Measurements from ENCODE around the gene RBMS1. TPM values are rescaled to one million over a fixed set of nuclear protein-coding genes. Genes with fewer than 3 reads are reported as not detected.
A peak's percentile ranks its signal among the peaks of the same experiment; 100 is the strongest.

RBMS1 gene
- total RNA-seq, 1 donor from 2014 or later = 148 TPM

DNA sequence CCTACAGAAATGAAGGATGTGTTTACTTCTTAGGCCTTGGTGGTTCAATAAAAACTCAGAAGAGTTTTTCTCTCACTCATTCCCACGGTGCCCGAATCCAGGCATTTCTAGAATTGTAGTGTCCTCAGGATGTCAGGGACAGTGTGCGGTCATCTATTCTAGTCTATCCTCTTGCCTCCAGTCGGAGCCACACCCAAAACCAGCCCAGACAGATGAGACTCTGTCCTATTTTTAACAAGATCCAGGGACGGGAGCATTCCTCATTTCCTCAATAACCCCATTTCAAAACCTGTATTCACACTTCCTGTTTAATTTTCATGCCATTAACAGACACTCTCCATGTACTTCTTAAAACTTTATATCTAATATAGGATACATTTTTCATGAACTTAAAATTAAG is 11.6 kb upstream of the RBMS1 start:
- Histone ChIP-seq H3K36me3 (ENCODE audit: insufficient read depth, low read length) (no peaks in the 10 kb centered on the region), H4K20me1 (ENCODE audit: insufficient read depth, low read length) (no peaks in the 10 kb centered on the region), H3K27me3 (ENCODE audit: insufficient read depth, low read length) (no peaks in the 10 kb centered on the region), H3K27ac (ENCODE audit: low read depth, low read length) (no peak overlapping the region), H3K4me2 (ENCODE audit: low read length) (no peak overlapping the region), H3K4me1 (ENCODE audit: insufficient read depth, low read length) (no peaks in the 10 kb centered on the region), H2AFZ (ENCODE audit: low read depth, low read length) (peak overlapping the region; percentile 50), H3K4me3 (ENCODE audit: insufficient read depth, low read depth, low read length) (no peak overlapping the region), H3K9me3 (ENCODE audit: insufficient read depth, low read depth, low read length) (no peaks in the 10 kb centered on the region), H3K79me2 (ENCODE audit: insufficient read depth, low read length) (no peaks in the 10 kb centered on the region), H3K9ac (ENCODE audit: low read length) (no peak overlapping the region)
- peaks cover 4% of the 10 kb centered on the region for H3K4me1 Mint-ChIP-seq (ENCODE audit: low read depth, unreplicated experiment)
- H3K4me3 Mint-ChIP-seq (ENCODE audit: unreplicated experiment) = no peak overlapping the region
- H3K27me3 Mint-ChIP-seq (ENCODE audit: low read depth, unreplicated experiment) = no peaks in the 10 kb centered on the region
- no peak for DNase-seq (ENCODE audit: low read depth)
- peaks cover 2% of the 10 kb centered on the region for H3K9me3 Mint-ChIP-seq (ENCODE audit: unreplicated experiment)
- peak overlapping the region; percentile 50 for H3K27ac Mint-ChIP-seq (ENCODE audit: unreplicated experiment)
- FAIRE-seq = peak; percentile 23
- H3K36me3 Mint-ChIP-seq (ENCODE audit: low read depth, unreplicated experiment) = no peaks in the 10 kb centered on the region
- TF ChIP-seq EZH2 (IDR thresholded peaks at IDR 0.05; ENCODE audit: insufficient read depth, low read length) = no peak
- TF ChIP-seq, protein P1, sequence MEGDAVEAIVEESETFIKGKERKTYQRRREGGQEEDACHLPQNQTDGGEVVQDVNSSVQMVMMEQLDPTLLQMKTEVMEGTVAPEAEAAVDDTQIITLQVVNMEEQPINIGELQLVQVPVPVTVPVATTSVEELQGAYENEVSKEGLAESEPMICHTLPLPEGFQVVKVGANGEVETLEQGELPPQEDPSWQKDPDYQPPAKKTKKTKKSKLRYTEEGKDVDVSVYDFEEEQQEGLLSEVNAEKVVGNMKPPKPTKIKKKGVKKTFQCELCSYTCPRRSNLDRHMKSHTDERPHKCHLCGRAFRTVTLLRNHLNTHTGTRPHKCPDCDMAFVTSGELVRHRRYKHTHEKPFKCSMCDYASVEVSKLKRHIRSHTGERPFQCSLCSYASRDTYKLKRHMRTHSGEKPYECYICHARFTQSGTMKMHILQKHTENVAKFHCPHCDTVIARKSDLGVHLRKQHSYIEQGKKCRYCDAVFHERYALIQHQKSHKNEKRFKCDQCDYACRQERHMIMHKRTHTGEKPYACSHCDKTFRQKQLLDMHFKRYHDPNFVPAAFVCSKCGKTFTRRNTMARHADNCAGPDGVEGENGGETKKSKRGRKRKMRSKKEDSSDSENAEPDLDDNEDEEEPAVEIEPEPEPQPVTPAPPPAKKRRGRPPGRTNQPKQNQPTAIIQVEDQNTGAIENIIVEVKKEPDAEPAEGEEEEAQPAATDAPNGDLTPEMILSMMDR (IDR thresholded peaks at IDR 0.05; ENCODE audit: insufficient read depth, low read depth, low read length) = no peak

DNA sequence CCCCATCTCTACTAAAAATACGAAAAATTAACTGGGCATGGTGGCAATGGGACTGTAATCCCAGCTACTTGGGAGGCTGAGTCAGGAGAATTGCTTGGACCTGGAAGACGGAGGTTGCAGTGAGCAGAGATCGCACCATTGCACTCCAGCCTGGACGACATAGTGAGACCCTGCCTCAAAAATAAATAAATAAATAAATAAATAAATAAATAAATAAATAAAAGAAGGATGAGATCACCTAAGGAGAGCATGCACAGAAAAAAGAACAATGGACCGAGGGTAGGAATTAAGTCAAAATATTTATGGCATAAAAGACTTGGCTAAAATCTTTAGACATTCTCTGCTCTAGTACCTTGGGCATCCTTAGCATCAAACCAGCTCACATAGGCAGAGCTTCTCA is 8.9 kb upstream of the RBMS1 start:
- Mint-ChIP-seq H3K4me3 (ENCODE audit: unreplicated experiment) (no peak overlapping the region), H3K27ac (ENCODE audit: unreplicated experiment) (no peak overlapping the region), H3K27me3 (ENCODE audit: low read depth, unreplicated experiment) (peaks cover 2% of the 10 kb centered on the region), H3K4me1 (ENCODE audit: low read depth, unreplicated experiment) (peaks cover 4% of the 10 kb centered on the region), H3K36me3 (ENCODE audit: low read depth, unreplicated experiment) (no peaks in the 10 kb centered on the region), H3K9me3 (ENCODE audit: unreplicated experiment) (peaks cover 2% of the 10 kb centered on the region)
- Histone ChIP-seq H3K4me1 (ENCODE audit: insufficient read depth, low read length) (no peaks in the 10 kb centered on the region), H3K4me3 (ENCODE audit: insufficient read depth, low read depth, low read length) (no peak overlapping the region), H3K79me2 (ENCODE audit: insufficient read depth, low read length) (no peaks in the 10 kb centered on the region), H3K27me3 (ENCODE audit: insufficient read depth, low read length) (no peaks in the 10 kb centered on the region), H3K9ac (ENCODE audit: low read length) (no peak overlapping the region), H4K20me1 (ENCODE audit: insufficient read depth, low read length) (no peaks in the 10 kb centered on the region), H3K27ac (ENCODE audit: low read depth, low read length) (no peak overlapping the region), H3K36me3 (ENCODE audit: insufficient read depth, low read length) (no peaks in the 10 kb centered on the region), H3K4me2 (ENCODE audit: low read length) (no peak overlapping the region), H2AFZ (ENCODE audit: low read depth, low read length) (no peak overlapping the region), H3K9me3 (ENCODE audit: insufficient read depth, low read depth, low read length) (no peaks in the 10 kb centered on the region)
- no peak for DNase-seq (ENCODE audit: low read depth)
- FAIRE-seq = no peak
- TF ChIP-seq, protein P1 (IDR thresholded peaks at IDR 0.05; ENCODE audit: insufficient read depth, low read depth, low read length) = no peak
- no peak for TF ChIP-seq EZH2 (IDR thresholded peaks at IDR 0.05; ENCODE audit: insufficient read depth, low read length)

DNA sequence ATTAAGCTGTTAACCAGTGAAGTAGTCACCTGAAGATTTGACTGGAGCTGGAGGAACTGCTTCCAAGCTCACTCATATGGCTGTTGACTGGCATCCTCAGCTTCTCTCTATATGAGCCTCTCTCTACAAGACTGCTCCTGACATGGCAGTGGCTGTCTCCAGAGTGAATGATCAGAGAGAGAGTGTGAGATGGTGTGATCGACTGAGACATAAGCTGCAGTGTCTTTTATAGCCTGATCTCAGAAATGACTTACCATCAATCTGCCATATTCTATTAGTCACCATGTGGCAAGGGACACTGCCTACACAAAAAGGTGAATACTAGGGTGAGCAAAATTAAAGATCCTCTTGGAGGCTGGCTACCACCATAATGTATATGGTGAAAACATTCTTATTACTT is 7.8 kb upstream of the RBMS1 start:
- Mint-ChIP-seq H3K9me3 (ENCODE audit: unreplicated experiment) (peaks cover 2% of the 10 kb centered on the region), H3K27me3 (ENCODE audit: low read depth, unreplicated experiment) (peaks cover 2% of the 10 kb centered on the region), H3K36me3 (ENCODE audit: low read depth, unreplicated experiment) (no peaks in the 10 kb centered on the region), H3K4me3 (ENCODE audit: unreplicated experiment) (no peak overlapping the region), H3K4me1 (ENCODE audit: low read depth, unreplicated experiment) (peaks cover 4% of the 10 kb centered on the region), H3K27ac (ENCODE audit: unreplicated experiment) (no peak overlapping the region)
- H3K9me3 ChIP-seq (ENCODE audit: insufficient read depth, low read depth, low read length) = no peaks in the 10 kb centered on the region
- FAIRE-seq = no peak
- H3K27ac ChIP-seq (ENCODE audit: low read depth, low read length) = no peak overlapping the region
- no peak overlapping the region for H3K9ac ChIP-seq (ENCODE audit: low read length)
- H4K20me1 ChIP-seq (ENCODE audit: insufficient read depth, low read length) = no peaks in the 10 kb centered on the region
- no peak overlapping the region for H3K4me2 ChIP-seq (ENCODE audit: low read length)
- TF ChIP-seq, protein P1 (IDR thresholded peaks at IDR 0.05; ENCODE audit: insufficient read depth, low read depth, low read length) = no peak
- TF ChIP-seq EZH2 (IDR thresholded peaks at IDR 0.05; ENCODE audit: insufficient read depth, low read length) = no peak
- H3K79me2 ChIP-seq (ENCODE audit: insufficient read depth, low read length) = no peaks in the 10 kb centered on the region
- no peaks in the 10 kb centered on the region for H3K27me3 ChIP-seq (ENCODE audit: insufficient read depth, low read length)
- no peak for DNase-seq (ENCODE audit: low read depth)
- H3K36me3 ChIP-seq (ENCODE audit: insufficient read depth, low read length) = no peaks in the 10 kb centered on the region
- H2AFZ ChIP-seq (ENCODE audit: low read depth, low read length) = no peak overlapping the region
- H3K4me3 ChIP-seq (ENCODE audit: insufficient read depth, low read depth, low read length) = no peak overlapping the region
- no peaks in the 10 kb centered on the region for H3K4me1 ChIP-seq (ENCODE audit: insufficient read depth, low read length)
